NB4 (cell line): ENCODE measurements around the gene ATP5F1E.

Experiments used
- CTCF ChIP-seq: IDR thresholded peaks from one replicate; pipeline ENCODE4 v1.5.1; 2012; ENCODE audit warnings: low read depth, low read length
- POLR2A ChIP-seq: IDR thresholded peaks from 2 replicates; pipeline ENCODE4 v1.6.1; 2011; ENCODE audit warnings: mild to moderate bottlenecking; ENCODE audit not compliant: insufficient read length; ENCODE audit errors: extremely low read depth

GRCh38 chr20:59028812-59029211, 3.3 kb downstream of the ATP5F1E start:
- TF ChIP-seq CTCF (no peak), POLR2A (no peak)
